ENCODE measurements around the gene YIPF2. TPM values are rescaled to one million over a fixed set of nuclear protein-coding genes. Genes with fewer than 3 reads are reported as not detected.

The YIPF2 gene
- polyA plus RNA-seq, 4 donors, result 37.7 to 60.1 (median 50.0) TPM

DNA sequence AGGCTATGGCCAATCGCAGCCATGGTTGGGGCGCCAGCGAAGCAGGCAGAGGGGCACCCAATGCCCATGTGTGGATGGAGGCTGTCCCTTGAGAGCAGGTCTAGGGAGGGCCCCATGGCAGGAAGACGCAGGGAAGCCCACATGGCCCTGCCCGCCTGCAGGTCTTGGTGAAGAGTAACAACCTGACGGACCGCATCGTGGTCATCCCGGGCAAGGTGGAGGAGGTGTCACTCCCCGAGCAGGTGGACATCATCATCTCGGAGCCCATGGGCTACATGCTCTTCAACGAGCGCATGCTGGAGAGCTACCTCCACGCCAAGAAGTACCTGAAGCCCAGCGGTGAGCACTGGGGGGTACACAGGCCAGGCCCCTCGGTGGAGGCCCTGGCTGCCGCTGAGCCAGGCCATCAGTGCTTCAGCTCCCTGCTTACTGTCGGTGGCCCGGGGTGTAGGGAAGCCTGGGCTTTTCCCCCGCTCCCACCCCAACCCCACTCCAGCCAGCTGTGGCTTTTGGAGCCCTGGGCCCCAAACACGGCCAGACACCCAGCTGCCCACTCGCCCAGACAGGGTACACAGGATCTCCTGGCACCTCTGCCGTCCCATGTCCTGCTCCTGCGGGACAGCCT, 14.6 kb downstream of the YIPF2 start:
- no peak for DNase-seq (ENCODE audit: low read depth in 4 of 4, low spot score in 2 of 4)

DNA sequence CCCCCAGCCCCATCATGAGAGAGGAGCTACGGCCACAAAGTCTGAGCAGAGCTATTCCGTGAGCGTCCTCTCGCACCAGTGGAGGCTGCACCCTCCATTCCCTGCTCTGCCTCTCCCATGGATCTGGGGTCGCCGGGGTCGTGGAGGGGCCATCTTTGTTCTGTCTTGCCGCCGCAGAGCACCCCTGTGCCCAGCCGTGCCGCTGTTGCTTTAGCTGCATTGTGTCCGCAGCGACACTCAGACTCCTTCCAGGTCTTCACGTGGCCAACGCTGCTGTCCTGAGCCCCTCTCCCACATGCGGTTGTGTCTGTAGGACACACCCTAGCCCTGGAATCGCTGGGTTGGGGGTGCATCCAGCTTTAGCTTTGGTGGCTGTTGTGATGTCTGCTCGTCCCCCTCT, 15.8 kb downstream of the YIPF2 start:
- DNase-seq (ENCODE audit: low read depth in 4 of 4, low spot score in 2 of 4), result no peak

GRCh38 chr19:10911579-10912363, 16.7 kb downstream of the YIPF2 start:
- no peak for DNase-seq (ENCODE audit: low read depth in 4 of 4, low spot score in 2 of 4)

GRCh38 chr19:10908380-10908960, 20.0 kb downstream of the YIPF2 start:
- DNase-seq (ENCODE audit: low read depth in 4 of 4, low spot score in 2 of 4), result no peak

GRCh38 chr19:10907925-10908324, 20.5 kb downstream of the YIPF2 start:
- no peak for DNase-seq (ENCODE audit: low read depth in 4 of 4, low spot score in 2 of 4)

DNA sequence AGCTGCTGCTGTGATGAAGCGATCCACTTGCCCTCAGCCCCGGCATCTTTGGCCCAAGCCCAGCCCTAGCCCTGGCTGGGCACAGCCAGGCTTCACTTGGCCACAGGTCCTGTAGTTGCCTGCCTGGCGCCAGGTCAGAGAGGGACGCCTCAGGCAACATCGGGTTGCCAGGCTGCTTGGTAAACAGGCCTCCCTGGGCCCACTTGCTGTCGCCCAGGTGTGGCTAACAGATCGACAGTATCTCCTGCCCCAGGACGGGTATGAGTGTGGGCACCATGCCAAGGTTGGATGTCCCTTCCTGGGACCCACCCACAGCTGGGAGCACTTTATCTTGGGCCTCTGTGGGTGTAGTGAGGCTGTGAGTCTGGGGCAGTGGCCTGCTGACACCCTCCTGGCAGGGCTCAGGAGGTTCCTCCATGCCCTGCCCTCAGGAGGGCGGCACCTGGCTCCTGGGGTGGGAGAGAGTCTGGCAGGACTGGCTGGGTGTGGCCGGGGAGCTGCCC, 29.2 kb downstream of the YIPF2 start:
- DNase-seq (ENCODE audit: low read depth in 4 of 4, low spot score in 2 of 4), result no peak

GRCh38 chr19:10898633-10899032, 29.8 kb downstream of the YIPF2 start:
- DNase-seq (ENCODE audit: low read depth in 4 of 4, low spot score in 2 of 4), result no peak

DNA sequence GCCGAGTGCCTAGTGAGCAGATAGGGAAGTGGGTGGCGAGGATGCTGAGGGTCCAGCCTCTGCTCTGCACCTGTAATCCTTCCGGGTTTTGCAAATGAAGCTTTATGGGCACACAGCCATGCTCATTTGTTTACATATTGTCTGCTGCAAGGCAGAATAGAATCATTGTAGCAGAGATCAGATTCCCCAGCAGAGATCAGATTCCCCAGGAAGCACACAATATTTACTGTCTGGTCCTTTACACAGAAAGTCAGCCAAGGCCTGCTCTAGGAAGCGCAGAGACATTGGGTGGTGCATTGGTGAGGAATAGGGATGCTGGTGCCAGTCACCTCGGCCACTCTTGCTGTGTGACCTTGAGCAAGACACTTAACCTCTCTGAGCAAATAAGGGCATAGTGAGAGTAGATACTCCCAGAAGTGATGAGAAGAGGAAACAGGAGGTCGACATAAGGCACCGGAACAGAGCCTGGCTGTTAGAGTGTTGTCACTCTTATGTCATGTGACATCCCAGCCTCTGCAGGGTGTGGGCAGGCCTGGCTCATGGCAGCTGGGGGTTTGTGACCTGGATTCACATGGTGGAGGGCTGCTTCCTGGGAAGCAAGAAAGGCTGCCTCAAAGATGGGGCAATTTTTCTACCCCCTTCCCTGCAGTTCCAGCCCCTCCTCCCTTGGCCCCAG, 31.4 kb downstream of the YIPF2 start:
- DNase-seq (ENCODE audit: low read depth in 4 of 4, low spot score in 2 of 4), result no peak

DNA sequence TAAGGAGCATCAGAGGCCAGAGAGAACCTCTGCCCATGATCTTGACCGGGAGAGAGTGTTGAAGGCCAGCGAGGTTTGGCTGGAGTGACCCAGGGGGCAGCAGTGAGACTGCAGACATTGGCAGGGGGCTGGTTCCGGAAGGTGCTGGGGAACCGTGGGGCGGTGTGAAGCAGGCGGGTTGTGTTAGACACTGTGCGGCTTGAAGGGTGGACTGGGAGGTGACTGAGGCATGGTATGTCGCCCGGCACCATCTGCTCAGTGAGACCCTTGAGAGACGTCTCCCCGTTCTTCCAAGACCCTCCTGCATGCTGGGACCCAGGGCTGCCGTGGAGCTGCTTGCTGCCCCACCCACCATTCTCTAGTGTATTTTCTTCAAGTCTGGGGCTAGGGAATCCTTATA, 32.5 kb downstream of the YIPF2 start:
- no peak for DNase-seq (ENCODE audit: low read depth in 4 of 4, low spot score in 2 of 4)

GRCh38 chr19:10895363-10895762, 33.1 kb downstream of the YIPF2 start:
- DNase-seq (ENCODE audit: low read depth in 4 of 4, low spot score in 2 of 4), result no peak

DNA sequence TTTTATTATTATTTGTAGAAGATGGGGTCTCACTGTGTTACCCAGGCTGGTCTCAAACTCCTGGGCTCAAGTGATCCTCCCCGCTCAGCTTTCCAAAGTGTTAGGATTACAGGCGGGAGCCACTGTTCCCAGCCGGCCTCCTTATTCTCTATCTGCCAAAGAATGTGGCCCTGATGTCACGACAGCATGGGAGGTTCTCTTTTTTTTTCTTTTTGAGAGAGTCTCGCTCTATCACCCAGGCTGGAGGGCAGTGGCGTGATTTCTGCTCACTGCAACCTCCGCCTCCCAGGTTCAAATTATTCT, 33.6 kb downstream of the YIPF2 start:
- DNase-seq (ENCODE audit: low read depth in 4 of 4, low spot score in 2 of 4), result no peak

- DNase-seq (ENCODE audit: low read depth in 4 of 4, low spot score in 2 of 4), result no peak
Measured at GRCh38 chr19:10892256-10892655, 36.2 kb downstream of the YIPF2 start.

GRCh38 chr19:10891405-10892086, 36.9 kb downstream of the YIPF2 start:
- peak in 1 of 4 donors; percentile 61 for DNase-seq (ENCODE audit: low read depth in 4 of 4, low spot score in 2 of 4)

DNA sequence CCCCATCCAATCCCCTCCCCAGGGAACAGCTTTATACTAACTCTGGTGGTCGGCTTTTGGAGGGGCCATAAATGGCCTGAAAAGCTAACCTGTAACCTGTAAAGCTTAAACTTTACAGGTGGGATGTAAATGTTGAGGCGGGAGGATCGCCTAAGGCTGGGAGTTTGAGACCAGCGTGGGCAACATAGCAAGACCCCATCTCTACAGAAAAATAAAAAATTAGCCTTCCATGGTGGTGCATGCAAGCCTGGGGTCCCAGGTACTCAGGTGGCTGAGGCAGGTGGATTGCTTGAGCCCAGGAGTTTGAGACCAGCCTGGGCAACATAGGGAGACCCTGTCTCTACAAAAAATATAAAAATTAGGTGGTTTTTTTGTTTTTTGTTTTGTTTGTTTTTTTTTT, 38.6 kb downstream of the YIPF2 start:
- no peak for DNase-seq (ENCODE audit: low read depth in 4 of 4, low spot score in 2 of 4)

- DNase-seq (ENCODE audit: low read depth in 4 of 4, low spot score in 2 of 4), result no peak
Measured at GRCh38 chr19:10888421-10888866, 40.0 kb downstream of the YIPF2 start.

DNA sequence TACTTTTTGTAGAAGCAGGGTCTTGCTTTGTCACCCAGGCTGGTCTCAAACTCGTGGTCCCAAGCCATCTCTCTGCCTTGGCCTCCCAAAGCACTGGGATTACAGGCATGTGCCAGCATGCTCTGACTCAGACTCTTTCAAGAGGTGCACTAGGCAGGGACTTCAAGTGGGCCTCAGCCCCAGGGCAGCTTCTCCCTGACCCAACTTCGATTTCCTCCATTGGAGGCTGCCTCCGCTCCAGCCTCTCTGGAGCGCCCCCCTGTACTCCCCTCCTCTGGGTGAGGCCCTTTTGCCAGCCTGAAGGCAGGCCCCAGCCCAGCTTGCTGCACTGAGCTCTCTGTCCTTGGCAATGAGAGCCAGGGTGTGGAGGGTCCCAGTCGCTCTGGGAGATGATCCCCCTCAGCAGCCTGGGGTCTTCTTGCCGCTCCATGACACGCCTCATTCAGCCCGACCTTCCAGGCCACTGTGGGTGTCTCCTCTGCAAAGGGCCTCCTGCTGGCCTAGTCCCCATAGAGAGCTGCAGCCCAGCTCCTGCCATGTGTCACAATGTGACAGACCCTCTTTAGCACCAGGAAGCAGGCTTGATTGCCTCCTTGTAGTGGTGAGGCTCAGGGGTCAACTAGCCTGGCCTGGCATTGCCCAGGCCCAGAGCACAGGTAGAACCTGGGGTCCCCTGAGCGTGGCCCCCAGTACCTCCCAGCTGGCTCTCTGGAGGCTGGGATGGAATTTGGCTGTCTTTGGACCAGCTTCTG, 40.6 kb downstream of the YIPF2 start:
- DNase-seq (ENCODE audit: low read depth in 4 of 4, low spot score in 2 of 4), result no peak

GRCh38 chr19:10885201-10886169, 43.0 kb downstream of the YIPF2 start:
- DNase-seq (ENCODE audit: low read depth in 4 of 4, low spot score in 2 of 4), result no peak

- DNase-seq (ENCODE audit: low read depth in 4 of 4, low spot score in 2 of 4), result no peak
Measured at GRCh38 chr19:10884274-10884673, 44.2 kb downstream of the YIPF2 start.

DNA sequence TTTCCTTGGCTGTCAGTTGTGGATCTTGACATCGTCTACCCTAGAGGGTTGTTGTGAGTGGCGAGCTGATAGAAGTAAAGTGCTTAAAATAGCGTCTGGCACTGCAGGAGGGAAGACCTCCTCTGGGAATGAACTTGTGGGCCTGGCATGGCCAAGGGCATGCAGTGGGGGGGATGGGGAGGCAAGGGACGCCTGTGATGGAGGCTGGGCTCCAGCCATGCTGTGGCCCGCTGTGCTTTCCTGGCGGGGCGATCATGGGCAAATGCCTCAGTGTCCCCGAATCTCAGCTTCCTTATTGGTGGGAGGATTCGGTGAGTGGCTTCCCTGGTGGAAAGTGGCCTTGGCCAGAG, 46.4 kb downstream of the YIPF2 start:
- no peak for DNase-seq (ENCODE audit: low read depth in 4 of 4, low spot score in 2 of 4)
